Measurements from ENCODE around the gene INPP5D.

Gene INPP5D

DNA sequence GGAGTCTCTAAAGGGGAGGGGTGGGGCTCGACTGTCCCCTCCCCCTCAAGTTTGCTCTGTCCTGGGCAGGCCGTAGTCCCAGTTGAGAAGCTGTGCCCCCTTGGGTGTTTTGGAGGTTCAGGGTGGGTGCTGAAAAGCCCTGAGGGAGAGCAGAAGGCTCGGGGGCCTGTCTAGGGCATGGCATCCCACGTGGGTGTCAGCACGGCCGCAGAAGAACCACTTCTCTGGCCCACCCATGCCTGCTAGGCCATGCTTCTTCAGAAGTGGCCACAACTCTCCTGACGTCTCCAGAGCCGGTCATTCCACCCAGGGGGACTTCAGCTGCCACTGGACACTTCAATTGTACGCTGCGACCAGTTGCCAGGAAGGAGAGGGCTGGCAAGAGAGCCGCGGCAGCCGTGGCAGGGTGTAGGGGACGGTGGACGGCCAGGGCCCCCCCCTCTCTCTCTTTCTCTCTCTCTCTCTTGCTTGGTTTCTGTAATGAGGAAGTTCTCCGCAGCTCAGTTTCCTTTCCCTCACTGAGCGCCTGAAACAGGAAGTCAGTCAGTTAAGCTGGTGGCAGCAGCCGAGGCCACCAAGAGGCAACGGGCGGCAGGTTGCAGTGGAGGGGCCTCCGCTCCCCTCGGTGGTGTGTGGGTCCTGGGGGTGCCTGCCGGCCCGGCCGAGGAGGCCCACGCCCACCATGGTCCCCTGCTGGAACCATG is at the start of gene INPP5D:
TSS of gene INPP5D (plus strand) at position 546 of the 704 bp plus-strand sequence. CDS start at position 683, 137 bp downstream.
- Histone ChIP-seq H3K4me3 (ENCODE audit: severe bottlenecking) (no peak within 1 kb of the TSS), H3K36me3 (ENCODE audit: low read depth) (no peaks in the 10 kb centered on the region), H3K27me3 (ENCODE audit: insufficient read depth, poor library complexity, severe bottlenecking) (no peaks in the 10 kb centered on the region), H3K4me1 (ENCODE audit: insufficient read depth, poor library complexity, severe bottlenecking) (no peaks in the 10 kb centered on the region), H3K27ac (ENCODE audit: poor library complexity, severe bottlenecking) (no peak within 1 kb of the TSS), H3K9me3 (ENCODE audit: severe bottlenecking) (no peaks in the 10 kb centered on the region)
- ATAC-seq (ENCODE audit: low read depth) (no peak), DNase-seq (ENCODE audit: low spot score) (no peak)
- TF ChIP-seq, protein P1, sequence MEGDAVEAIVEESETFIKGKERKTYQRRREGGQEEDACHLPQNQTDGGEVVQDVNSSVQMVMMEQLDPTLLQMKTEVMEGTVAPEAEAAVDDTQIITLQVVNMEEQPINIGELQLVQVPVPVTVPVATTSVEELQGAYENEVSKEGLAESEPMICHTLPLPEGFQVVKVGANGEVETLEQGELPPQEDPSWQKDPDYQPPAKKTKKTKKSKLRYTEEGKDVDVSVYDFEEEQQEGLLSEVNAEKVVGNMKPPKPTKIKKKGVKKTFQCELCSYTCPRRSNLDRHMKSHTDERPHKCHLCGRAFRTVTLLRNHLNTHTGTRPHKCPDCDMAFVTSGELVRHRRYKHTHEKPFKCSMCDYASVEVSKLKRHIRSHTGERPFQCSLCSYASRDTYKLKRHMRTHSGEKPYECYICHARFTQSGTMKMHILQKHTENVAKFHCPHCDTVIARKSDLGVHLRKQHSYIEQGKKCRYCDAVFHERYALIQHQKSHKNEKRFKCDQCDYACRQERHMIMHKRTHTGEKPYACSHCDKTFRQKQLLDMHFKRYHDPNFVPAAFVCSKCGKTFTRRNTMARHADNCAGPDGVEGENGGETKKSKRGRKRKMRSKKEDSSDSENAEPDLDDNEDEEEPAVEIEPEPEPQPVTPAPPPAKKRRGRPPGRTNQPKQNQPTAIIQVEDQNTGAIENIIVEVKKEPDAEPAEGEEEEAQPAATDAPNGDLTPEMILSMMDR (IDR thresholded peaks at IDR 0.05; ENCODE audit: poor library complexity, severe bottlenecking): no peak

DNA sequence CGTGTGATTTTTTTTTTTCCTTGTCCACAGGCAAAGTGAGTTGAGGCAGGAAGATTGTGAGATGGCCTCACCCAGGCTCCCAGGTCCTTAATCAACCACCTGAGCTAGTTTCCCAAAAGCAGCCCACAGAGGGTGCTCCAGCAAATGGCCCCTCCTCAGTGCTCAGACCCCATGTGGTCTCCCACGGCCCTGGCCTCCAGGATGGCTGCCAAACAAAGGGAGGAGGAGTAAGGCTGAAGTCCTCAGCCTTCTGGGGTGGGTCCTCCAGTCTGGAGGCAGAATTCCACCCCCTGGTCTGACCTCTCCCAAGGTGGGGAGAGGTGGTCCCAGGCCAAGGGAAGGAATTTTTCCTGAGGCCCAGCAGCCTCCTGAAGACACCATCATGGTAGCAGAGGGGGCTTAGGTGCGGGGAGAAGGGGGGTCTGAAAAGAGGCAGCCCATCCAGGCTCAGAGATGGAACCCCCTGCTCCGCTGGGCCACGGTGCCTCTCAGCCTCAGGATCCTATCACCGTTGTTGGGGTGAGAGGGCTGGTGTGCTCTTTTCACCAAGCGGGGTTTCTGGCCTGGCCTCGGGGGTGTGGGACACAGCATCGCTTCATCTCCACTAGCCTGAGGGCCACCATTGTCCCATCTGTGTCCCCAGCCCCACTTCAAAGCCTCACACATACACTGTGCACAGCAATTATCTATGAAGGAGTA is 49.4 kb upstream of the INPP5D start:
- no peak overlapping the region for H3K4me3 ChIP-seq (ENCODE audit: severe bottlenecking)
- TF ChIP-seq, protein P1 (IDR thresholded peaks at IDR 0.05; ENCODE audit: poor library complexity, severe bottlenecking): no peak
- H3K27me3 ChIP-seq (ENCODE audit: insufficient read depth, poor library complexity, severe bottlenecking): no peaks in the 10 kb centered on the region
- DNase-seq (ENCODE audit: low spot score) (no peak), ATAC-seq (ENCODE audit: low read depth) (no peak)
- H3K9me3 ChIP-seq (ENCODE audit: severe bottlenecking): no peaks in the 10 kb centered on the region
- H3K4me1 ChIP-seq (ENCODE audit: insufficient read depth, poor library complexity, severe bottlenecking): no peaks in the 10 kb centered on the region
- no peak overlapping the region for H3K27ac ChIP-seq (ENCODE audit: poor library complexity, severe bottlenecking)
- no peaks in the 10 kb centered on the region for H3K36me3 ChIP-seq (ENCODE audit: low read depth)

DNA sequence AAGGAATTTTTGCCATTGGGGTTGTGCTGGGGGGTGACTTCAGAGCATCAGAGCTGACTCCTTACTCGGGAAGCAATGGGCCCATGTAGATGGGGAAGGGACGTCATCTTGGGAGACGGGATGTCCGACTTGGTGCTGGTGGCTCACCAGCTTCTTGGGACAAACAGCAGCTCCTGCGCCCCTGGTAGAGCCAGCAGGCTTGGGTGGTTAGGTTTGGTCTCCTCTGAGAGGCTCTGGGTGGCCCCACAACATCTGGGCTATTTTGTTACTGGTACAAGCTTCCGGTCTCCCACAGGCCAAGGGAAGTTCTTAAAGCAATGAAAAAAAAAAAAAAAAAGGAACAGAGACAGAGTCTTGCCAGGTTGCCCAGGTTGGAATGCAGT is 48.9 kb upstream of the INPP5D start:
- DNase-seq (ENCODE audit: low spot score) (no peak), ATAC-seq (ENCODE audit: low read depth) (no peak)
- Histone ChIP-seq H3K27me3 (ENCODE audit: insufficient read depth, poor library complexity, severe bottlenecking) (no peaks in the 10 kb centered on the region), H3K9me3 (ENCODE audit: severe bottlenecking) (no peaks in the 10 kb centered on the region), H3K4me3 (ENCODE audit: severe bottlenecking) (no peak overlapping the region), H3K4me1 (ENCODE audit: insufficient read depth, poor library complexity, severe bottlenecking) (no peaks in the 10 kb centered on the region), H3K27ac (ENCODE audit: poor library complexity, severe bottlenecking) (no peak overlapping the region), H3K36me3 (ENCODE audit: low read depth) (no peaks in the 10 kb centered on the region)
- TF ChIP-seq, protein P1 (IDR thresholded peaks at IDR 0.05; ENCODE audit: poor library complexity, severe bottlenecking): no peak

DNA sequence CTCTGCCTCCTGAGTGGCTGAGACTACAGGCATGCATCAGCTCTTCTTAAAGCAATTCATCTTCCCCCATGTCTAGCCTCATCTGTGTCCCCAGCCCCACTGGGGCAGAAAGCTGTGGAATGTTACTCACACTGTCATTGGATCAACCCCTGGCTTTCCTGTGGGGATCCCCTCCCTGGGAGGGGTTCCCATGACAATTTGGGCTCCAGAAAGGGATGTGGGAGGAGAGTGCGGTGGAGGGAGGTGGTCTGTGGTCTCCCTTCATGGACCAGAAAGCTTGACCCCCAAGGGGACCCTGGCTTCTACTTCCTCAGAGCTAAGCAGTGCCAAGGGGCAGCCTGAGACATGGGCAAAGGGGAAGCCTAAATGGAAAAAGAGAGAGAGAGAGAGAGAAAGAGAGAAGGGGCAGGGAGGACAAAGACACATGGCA is 48.4 kb upstream of the INPP5D start:
- Histone ChIP-seq H3K4me3 (ENCODE audit: severe bottlenecking) (no peak overlapping the region), H3K4me1 (ENCODE audit: insufficient read depth, poor library complexity, severe bottlenecking) (no peaks in the 10 kb centered on the region), H3K36me3 (ENCODE audit: low read depth) (no peaks in the 10 kb centered on the region), H3K27me3 (ENCODE audit: insufficient read depth, poor library complexity, severe bottlenecking) (no peaks in the 10 kb centered on the region), H3K9me3 (ENCODE audit: severe bottlenecking) (no peaks in the 10 kb centered on the region), H3K27ac (ENCODE audit: poor library complexity, severe bottlenecking) (no peak overlapping the region)
- DNase-seq (ENCODE audit: low spot score): no peak
- TF ChIP-seq, protein P1 (IDR thresholded peaks at IDR 0.05; ENCODE audit: poor library complexity, severe bottlenecking): no peak
- no peak for ATAC-seq (ENCODE audit: low read depth)
